GM20431 (cell line): ENCODE results near the gene NUAK1.

Source experiments
- in situ Hi-C: fragments of 300-500 bp; cut with MseI, MboI; formaldehyde crosslinking; loops from one replicate; pipeline ENCODE4 v1.15.0; 2020; ENCODE audit warnings: low sequenced_read_pairs; ENCODE audit not compliant: unreplicated experiment

The NUAK1 gene

GRCh38 chr12:106133136-106134087 is 5.3 kb downstream of the NUAK1 start:
- in situ Hi-C loops, result loop anchor here (10.0 to 25.0 kb wide), 2 partner anchors 421 to 719 kb away; no protein-coding TSS in a partner anchor

DNA sequence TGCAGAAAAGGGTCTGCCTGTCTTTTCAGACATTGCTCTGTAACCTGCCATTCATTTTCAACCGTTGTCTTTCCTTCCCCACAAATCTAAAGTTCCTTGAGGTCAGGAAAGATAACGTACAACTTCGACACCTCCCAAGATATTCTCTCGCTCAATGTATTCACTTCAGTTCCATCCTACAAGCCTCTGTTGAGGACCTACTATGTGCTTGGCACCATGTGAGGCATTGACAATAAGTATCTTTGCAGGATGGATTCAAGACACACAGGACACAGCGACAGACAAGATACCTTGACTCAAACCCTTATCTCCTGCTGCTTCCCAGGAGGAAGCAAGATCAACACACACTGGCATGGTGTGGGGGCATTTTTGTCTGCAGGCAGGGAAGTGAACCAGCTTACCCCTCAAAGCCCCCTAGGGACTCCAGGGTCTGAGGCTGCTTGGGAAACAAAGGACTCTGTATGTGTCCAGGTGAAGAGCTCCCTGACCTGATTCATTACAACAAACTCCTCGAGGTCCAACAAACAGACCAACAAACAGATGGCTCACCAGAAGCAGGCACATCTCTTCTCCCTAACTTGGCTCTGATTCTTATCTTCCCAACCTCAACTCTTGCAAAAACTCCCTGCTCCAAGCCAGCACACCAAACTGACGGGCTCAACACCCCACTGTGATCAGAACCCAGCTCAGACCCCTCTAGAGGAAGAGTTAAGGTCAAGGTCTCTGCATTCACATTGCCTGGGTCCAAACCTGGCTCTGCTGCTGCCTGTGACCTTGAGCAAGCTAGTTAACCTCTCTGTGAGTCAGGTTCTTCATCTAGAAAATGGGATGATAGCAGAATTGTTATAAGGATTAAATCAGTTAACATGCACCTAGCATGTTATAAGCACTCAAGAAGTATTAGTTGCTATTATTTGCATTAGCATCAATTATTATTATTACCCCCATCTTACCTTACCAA is 6.3 kb downstream of the NUAK1 start:
- in situ Hi-C loops, result loop anchor here (10.0 to 25.0 kb wide), 2 partner anchors 420 to 718 kb away; no protein-coding TSS in a partner anchor

GRCh38 chr12:106131676-106132075 is 7.1 kb downstream of the NUAK1 start:
- in situ Hi-C loops, result loop anchor here (10.0 to 25.0 kb wide), 2 partner anchors 419 to 717 kb away; no protein-coding TSS in a partner anchor

- in situ Hi-C loops, result loop anchor here (10.0 to 25.0 kb wide), 2 partner anchors 418 to 716 kb away; no protein-coding TSS in a partner anchor
Observed at GRCh38 chr12:106130474-106131113, 8.2 kb downstream of the NUAK1 start.

GRCh38 chr12:106128585-106129328 is 10.0 kb downstream of the NUAK1 start:
- in situ Hi-C loops, result loop anchor here (25.0 kb wide), 1 partner anchor 416 kb away; no protein-coding TSS in a partner anchor

DNA sequence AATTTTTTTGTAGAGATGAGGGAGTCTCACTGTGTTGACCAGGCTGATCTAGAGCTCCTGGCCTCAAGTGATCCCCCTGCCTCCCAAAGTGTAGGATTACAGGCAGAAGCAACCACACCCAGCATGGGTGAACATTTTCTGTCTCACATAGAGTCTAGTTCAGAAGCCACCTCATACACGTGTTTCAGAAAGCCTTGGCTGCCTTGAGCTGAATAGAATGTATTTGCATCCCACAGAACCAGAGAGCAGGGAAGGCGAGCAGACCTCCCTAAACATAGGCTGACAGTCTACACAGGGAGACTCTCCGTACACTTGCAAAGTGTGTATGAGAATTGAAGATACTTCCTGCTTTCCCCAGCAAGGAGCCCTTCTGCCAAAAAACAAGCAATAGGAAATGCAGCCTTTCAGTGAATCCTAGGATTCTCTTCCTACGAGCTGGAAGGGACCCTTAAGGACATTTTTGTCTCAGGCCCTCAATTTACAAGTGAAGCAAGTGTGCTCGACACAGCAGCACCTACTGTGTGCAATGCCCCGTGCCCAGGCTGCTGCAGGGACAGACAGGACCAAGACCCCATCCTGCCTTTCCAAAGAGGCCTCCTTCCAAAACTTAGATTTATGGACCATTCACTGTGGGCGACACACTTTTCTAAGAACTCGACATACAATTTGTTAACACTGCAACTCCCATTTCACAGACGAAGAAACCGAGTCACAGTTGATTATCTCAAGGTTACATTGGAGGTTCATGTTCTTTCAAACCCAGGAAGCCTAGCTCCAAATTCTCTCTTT is 11.2 kb downstream of the NUAK1 start:
- in situ Hi-C loops, result loop anchor here (25.0 kb wide), 1 partner anchor 415 kb away; no protein-coding TSS in a partner anchor

GRCh38 chr12:106126441-106127337 is 12.1 kb downstream of the NUAK1 start:
- in situ Hi-C loops, result loop anchor here (25.0 kb wide), 1 partner anchor 414 kb away; no protein-coding TSS in a partner anchor

GRCh38 chr12:106125351-106126095 is 13.2 kb downstream of the NUAK1 start:
- in situ Hi-C loops, result loop anchor here (25.0 kb wide), 1 partner anchor 413 kb away; no protein-coding TSS in a partner anchor

DNA sequence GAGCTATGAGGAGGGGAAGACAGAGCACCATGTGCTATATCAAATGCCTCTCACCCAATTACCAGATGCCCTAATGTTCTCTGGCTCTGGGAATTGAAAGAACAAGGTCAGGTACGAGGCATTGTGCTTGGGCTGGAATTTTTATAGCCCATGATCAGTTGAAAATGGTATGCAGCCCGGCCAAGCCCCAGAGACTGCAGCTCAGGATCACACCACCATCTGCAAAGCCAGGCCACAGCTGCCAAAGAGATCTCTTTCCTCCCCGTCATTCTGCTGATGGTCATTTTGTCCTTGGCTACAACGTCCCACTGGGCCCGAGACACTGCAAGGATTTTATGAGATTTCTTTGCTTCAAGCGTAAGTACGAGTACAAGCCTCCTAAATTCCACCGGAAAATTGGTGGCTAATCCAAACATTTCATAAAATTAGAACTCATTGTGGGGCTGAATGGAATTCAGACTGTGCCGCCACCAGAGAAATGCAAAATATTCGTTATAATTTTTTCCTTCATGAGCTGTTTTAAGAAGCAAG is 15.1 kb downstream of the NUAK1 start:
- in situ Hi-C loops, result no loop called here

GRCh38 chr12:106123110-106123509 is 15.6 kb downstream of the NUAK1 start:
- in situ Hi-C loops, result no loop called here

DNA sequence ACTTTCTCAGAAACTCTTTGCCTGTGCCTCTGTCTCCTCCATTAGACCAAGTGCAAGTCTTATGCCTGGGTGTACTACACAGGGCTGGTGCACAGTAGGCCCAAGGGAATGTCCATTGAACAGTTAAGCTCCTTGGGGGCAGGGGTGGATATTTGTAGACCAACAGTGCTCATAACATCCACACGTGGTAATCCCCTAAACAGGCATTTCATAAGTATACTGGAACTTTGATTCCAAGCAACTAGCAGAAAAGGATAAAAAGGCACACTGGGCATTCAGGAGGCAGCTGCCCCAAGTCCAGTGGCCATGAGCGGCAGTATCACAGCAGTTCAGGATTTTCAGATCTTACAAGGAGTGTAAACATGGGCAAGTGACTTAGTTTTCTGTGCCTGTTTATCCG is 16.8 kb downstream of the NUAK1 start:
- in situ Hi-C loops, result no loop called here

DNA sequence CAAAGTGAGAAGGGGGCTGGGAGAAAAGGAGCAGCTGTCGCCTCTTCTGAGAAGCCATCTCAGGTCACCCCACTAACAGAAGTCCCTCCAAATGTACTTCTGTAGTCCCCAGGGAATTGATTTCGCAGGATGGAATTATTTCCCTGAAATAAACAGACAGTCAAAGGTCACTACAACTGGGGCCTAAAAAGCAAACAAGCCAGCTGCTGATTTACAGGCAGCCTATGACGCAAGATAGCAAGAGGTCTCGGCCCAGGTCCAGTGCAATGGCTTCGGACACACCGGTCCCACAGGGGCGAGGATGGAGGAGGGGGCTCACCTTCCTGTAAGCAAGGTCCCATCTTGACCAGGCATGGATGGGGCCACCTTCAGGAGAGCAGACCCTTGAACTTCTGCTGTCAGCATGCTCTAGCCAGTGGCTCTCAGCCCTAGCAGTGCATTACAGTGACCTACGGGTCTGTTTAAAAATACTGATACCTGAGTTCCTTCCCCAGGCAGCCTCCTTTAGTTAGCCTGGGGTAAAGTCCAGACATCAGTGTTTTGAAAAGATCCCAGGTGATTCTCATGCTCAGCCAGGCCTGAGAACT is 18.1 kb downstream of the NUAK1 start:
- in situ Hi-C loops, result no loop called here

DNA sequence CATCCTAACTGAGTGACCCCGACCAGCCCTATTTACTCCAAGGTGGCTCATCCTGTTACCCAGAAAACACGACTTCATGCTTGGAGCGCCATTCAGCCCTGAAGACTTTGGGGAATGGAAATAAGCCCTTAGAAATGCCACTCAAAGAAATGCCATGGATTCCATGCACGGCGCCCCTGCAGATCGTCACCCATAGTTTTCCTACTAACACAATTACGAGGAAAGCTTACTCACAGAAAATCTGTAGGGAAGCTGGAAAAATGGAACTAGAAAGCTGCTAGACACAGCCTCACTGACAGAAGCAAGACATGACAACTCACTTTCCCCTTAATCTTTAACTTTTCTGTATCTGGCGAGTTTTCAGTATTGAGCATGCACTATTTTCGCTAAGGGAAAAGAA is 19.5 kb downstream of the NUAK1 start:
- in situ Hi-C loops, result no loop called here

DNA sequence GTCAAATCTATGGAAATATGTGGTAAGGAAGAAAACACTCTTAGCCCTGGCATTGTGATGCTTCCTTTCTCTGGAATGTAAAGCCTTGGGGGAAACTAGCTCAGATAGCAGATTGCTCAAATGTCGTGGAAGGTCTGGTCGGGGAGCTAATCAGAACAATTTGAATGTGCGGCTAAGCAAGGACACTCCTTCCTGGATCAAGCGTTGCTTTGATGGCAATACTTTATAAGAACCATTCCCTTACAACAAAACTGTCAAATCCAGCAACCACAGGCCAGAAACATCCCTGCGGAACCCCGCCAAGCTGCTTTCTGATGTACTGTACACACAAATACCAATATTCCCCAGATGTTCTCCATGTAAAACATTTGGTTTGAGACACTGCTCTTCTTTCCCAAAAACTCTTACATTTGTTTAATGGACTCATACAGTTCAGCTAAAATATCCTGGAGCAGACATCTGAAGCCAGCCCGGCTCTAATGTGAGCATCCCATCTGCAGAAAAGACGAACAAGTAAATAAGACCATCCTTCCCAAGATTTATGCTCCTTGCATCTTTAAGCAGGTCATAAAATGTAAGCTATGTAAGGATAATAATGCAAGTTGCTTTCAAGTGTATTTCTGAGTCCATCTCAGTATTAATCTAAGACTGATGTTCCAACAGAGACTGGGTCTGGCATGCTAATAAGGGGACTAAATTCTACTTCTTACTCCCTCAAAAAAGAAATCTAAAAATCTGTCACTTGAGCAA is 20.2 kb downstream of the NUAK1 start:
- in situ Hi-C loops, result no loop called here

DNA sequence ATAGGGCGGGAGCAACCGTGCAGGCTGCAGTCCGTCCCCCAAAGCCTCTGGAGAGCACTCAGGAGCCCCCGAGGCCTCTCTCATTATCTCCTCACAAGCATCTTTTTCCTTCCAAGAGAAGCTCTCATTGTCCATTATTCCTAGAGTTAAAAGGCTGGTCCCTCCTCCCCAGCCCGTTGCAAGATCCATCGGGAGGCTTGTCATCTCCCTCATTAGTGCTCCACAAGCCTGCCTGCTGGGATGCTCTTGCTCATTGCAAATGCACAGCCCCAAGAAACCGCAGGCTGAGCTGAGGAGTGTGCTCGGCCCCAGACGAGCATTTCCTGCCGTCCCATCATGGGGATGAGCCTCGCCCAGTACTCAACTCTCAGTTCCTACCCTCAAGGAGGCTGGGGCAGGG is 23.3 kb downstream of the NUAK1 start:
- in situ Hi-C loops, result no loop called here
